K562 (cell line): Measurements from ENCODE around the gene NOSTRIN. TPM values are rescaled to one million over a fixed set of nuclear protein-coding genes. Genes with fewer than 3 reads are reported as not detected.

Source experiments
- ARHGAP35 ChIP-seq: fragments of 450-650 bp; IDR thresholded peaks from 2 replicates; pipeline ENCODE4 v1.6.1; 2018; ENCODE audit not compliant: partially characterized antibody
- ARNT ChIP-seq, 2 experiments: fragments of 450-650 bp; IDR thresholded peaks; 2 replicates each; pipeline ENCODE4 v1.6.1; 2016; ENCODE audit warnings: mild to moderate bottlenecking in 1 of 2
- ATF7 ChIP-seq: fragments of 450-650 bp; IDR thresholded peaks from 2 replicates; pipeline ENCODE4 v1.7.1; 2014; ENCODE audit warnings: mild to moderate bottlenecking, moderate library complexity
- FOXP4 ChIP-seq: sonication (generic); formaldehyde crosslinking; IDR thresholded peaks from 2 replicates; pipeline ENCODE4 v1.8.0; 2022; ENCODE audit warnings: mild to moderate bottlenecking, missing genetic modification reagents, borderline replicate concordance
- GABPB1 ChIP-seq: sonication (generic); formaldehyde crosslinking; IDR thresholded peaks from 2 replicates; pipeline ENCODE4 v1.8.0; 2022; ENCODE audit warnings: mild to moderate bottlenecking, missing genetic modification reagents
- GATAD2A ChIP-seq: fragments of 450-650 bp; IDR thresholded peaks from 2 replicates; pipeline ENCODE4 v1.6.1; 2017
- HDAC3 ChIP-seq: fragments of 450-650 bp; IDR thresholded peaks from 2 replicates; pipeline ENCODE4 v1.6.1; 2018; ENCODE audit warnings: borderline replicate concordance, mild to moderate bottlenecking, moderate library complexity; ENCODE audit not compliant: partially characterized antibody
- KDM2B ChIP-seq: fragments of 250-450 bp; sonication (Bioruptor Pico); IDR thresholded peaks from 2 replicates; pipeline ENCODE4 v1.8.0; 2021; ENCODE audit warnings: mild to moderate bottlenecking, moderate library complexity
- L3MBTL2 ChIP-seq: fragments of 450-650 bp; IDR thresholded peaks from 2 replicates; pipeline ENCODE4 v1.6.1; 2016; ENCODE audit warnings: mild to moderate bottlenecking, moderate library complexity
- MEIS2 ChIP-seq: fragments of 450-650 bp; IDR thresholded peaks from 2 replicates; pipeline ENCODE4 v1.6.1; 2014; ENCODE audit warnings: mild to moderate bottlenecking; ENCODE audit not compliant: partially characterized antibody
- MTA2 ChIP-seq: fragments of 450-650 bp; IDR thresholded peaks from 2 replicates; pipeline ENCODE4 v1.6.1; 2016; ENCODE audit warnings: low read depth
- MTA3 ChIP-seq: fragments of 450-650 bp; formaldehyde crosslinking; IDR thresholded peaks from 2 replicates; pipeline ENCODE4 v1.6.1; 2017; ENCODE audit warnings: mild to moderate bottlenecking, borderline replicate concordance
- MTF1 ChIP-seq: fragments of 250-450 bp; sonication (Bioruptor Pico); IDR thresholded peaks from 2 replicates; pipeline ENCODE4 v1.9.0; 2021; ENCODE audit warnings: moderate library complexity, mild to moderate bottlenecking, inconsistent platforms, borderline replicate concordance
- MYC ChIP-seq, 2 experiments: fragments of 250-450 bp in 1 of 2; sonication (Bioruptor Pico) in 1 of 2; IDR thresholded peaks; 2 replicates each; pipeline versions ENCODE4 v1.5.1 to v1.6.1; 2012 to 2021; ENCODE audit warnings: low read depth in 2 of 2, borderline replicate concordance in 1 of 2, improper control_type of control experiment in 1 of 2, low read length in 1 of 2, mild to moderate bottlenecking in 1 of 2, moderate library complexity in 1 of 2
- NCOA6 ChIP-seq: fragments of 450-650 bp; IDR thresholded peaks from 2 replicates; pipeline ENCODE4 v1.6.1; 2017; ENCODE audit warnings: mild to moderate bottlenecking
- PYGO2 ChIP-seq: fragments of 450-650 bp; IDR thresholded peaks from 2 replicates; pipeline ENCODE4 v1.6.1; 2016; ENCODE audit warnings: mild to moderate bottlenecking, missing genetic modification characterization, moderate library complexity, missing compliant biosample characterization
- RAD51 ChIP-seq: fragments of 450-650 bp; IDR thresholded peaks from 2 replicates; pipeline ENCODE4 v1.7.1; 2016; ENCODE audit warnings: low read depth, mild to moderate bottlenecking, borderline replicate concordance
- RBBP5 ChIP-seq: fragments of 200-600 bp; sonication (generic); IDR thresholded peaks from 2 replicates; pipeline ENCODE4 v1.6.1; 2012; ENCODE audit warnings: borderline replicate concordance, mild to moderate bottlenecking, low read length, control low read depth, inconsistent platforms; ENCODE audit not compliant: insufficient read depth, poor library complexity, severe bottlenecking
- RBFOX2 ChIP-seq: fragments of 200-400 bp; formaldehyde crosslinking; IDR thresholded peaks from 2 replicates; pipeline ENCODE4 v1.6.1; 2017; ENCODE audit warnings: low read depth, mild to moderate bottlenecking, low read length, moderate library complexity
- SMAD1 ChIP-seq: fragments of 150-350 bp; IDR thresholded peaks from 2 replicates; pipeline ENCODE4 v1.6.1; 2014; ENCODE audit warnings: low read length, low read depth; ENCODE audit not compliant: partially characterized antibody
- ZBTB7A ChIP-seq: IDR thresholded peaks from 2 replicates; pipeline ENCODE4 v1.6.1; 2011; ENCODE audit warnings: low read depth, mild to moderate bottlenecking, low read length, moderate library complexity, borderline replicate concordance; ENCODE audit not compliant: control insufficient read depth
- ZNF174 ChIP-seq: fragments of 250-450 bp; sonication (Bioruptor Pico); IDR thresholded peaks from 2 replicates; pipeline ENCODE4 v1.4.0; 2020; ENCODE audit warnings: mild to moderate bottlenecking
- ZNF41 ChIP-seq: fragments of 250-450 bp; sonication (Bioruptor Pico); conservative IDR thresholded peaks from 2 replicates; pipeline ENCODE4 v1.4.0; 2020; ENCODE audit warnings: mild to moderate bottlenecking
- ZNF780A ChIP-seq: fragments of 250-450 bp; sonication (Bioruptor Pico); IDR thresholded peaks from 2 replicates; pipeline ENCODE4 v1.5.0; 2021; ENCODE audit warnings: mild to moderate bottlenecking
- ZNF830 ChIP-seq: fragments of 250-450 bp; sonication (Bioruptor Pico); IDR thresholded peaks from 2 replicates; pipeline ENCODE4 v1.5.0; 2021; ENCODE audit warnings: mild to moderate bottlenecking
- polyA plus RNA-seq, 8 experiments: library from polyadenylated mRNA; depleted of rRNA in 4 of 8; stranded (reverse) in 5 of 8; unstranded in 3 of 8; fragments of >200 nt; fragmentation: Nextera tagmentation in 2 of 8; fragmentation: Illumina TruSeq in 1 of 8; extraction: Ambion mirVana in 2 of 8; extraction: Trizol in 1 of 8; gene quantifications; 2 replicates each; pipeline versions ENCODE4 v1.2.1 to v1.2.3, GENCODE V29; 2011 to 2014; ENCODE audit warnings: inconsistent platforms in 1 of 8, missing spikeins in 1 of 8
- total RNA-seq, 7 experiments: library from RNA; depleted of rRNA in 6 of 7; stranded (reverse); fragments of >200 nt in 6 of 7; fragmentation: Illumina TruSeq in 2 of 7; extraction: Trizol in 2 of 7; gene quantifications; 2 replicates each; pipeline versions ENCODE4 v1.2.1 to v1.2.3, GENCODE V29; 2011 to 2021; ENCODE audit warnings: low replicate concordance in 1 of 7
- TF ChIP-seq, protein P1 (sequence below): fragments of 450-650 bp; formaldehyde crosslinking; IDR thresholded peaks from 2 replicates; pipeline ENCODE4 v1.4.0; 2020; ENCODE audit warnings: mild to moderate bottlenecking, moderate library complexity

The NOSTRIN gene
- total and polyA plus RNA-seq, 9 of the 15 experiments (the other 6 are each of a cell fraction or from before 2014, with no cell fraction given), result 26.7 to 82.9 (median 56.3) TPM

- 0 out of 2 replicates have a peak, but pooled peaks have one; percentile 54 for TF ChIP-seq ZNF174
- no peak for TF ChIP-seq ARNT (IDR thresholded peaks at IDR 0.05)
- no peak for TF ChIP-seq MTF1 (CRISPR knock-in tag)
- TF ChIP-seq FOXP4 (CRISPR knock-in tag), result no peak
- 0 out of 2 replicates have a peak, but pooled peaks have one; percentile 7 for TF ChIP-seq GABPB1 (CRISPR knock-in tag)
- TF ChIP-seq ZNF780A (CRISPR knock-in tag), result no peak
- TF ChIP-seq PYGO2 (tag), result no peak
- peak; percentile 7 for TF ChIP-seq SMAD1
- TF ChIP-seq ZNF41, result no peak
- peak; percentile 25; the same call in 1 of the 2 replicates for TF ChIP-seq RBFOX2
- TF ChIP-seq RAD51, result 0 out of 2 replicates have a peak, but pooled peaks have one; percentile 6
- 0 out of 2 replicates have a peak, but pooled peaks have one; percentile 54 for TF ChIP-seq GATAD2A
- TF ChIP-seq ZNF830, result 0 out of 2 replicates have a peak, but pooled peaks have one; percentile 40
- peak; percentile 74 for TF ChIP-seq MYC (IDR thresholded peaks at IDR 0.05; ENCODE audit: low read depth, low read length)
- no peak for TF ChIP-seq MYC (CRISPR knock-in tag; IDR thresholded peaks at IDR 0.05; ENCODE audit: borderline replicate concordance, low read depth)
- peak; percentile 12 for TF ChIP-seq HDAC3
- no peak for TF ChIP-seq KDM2B (CRISPR knock-in tag)
- TF ChIP-seq L3MBTL2, result 0 out of 2 replicates have a peak, but pooled peaks have one; percentile 8
- TF ChIP-seq MEIS2, result peak; percentile 45
- TF ChIP-seq, protein P1, sequence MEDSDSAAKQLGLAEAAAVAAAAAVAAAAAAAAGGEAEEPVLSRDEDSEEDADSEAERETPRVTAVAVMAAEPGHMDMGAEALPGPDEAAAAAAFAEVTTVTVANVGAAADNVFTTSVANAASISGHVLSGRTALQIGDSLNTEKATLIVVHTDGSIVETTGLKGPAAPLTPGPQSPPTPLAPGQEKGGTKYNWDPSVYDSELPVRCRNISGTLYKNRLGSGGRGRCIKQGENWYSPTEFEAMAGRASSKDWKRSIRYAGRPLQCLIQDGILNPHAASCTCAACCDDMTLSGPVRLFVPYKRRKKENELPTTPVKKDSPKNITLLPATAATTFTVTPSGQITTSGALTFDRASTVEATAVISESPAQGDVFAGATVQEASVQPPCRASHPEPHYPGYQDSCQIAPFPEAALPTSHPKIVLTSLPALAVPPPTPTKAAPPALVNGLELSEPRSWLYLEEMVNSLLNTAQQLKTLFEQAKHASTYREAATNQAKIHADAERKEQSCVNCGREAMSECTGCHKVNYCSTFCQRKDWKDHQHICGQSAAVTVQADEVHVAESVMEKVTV, result 0 out of 2 replicates have a peak, but pooled peaks have one; percentile 22
- TF ChIP-seq ARHGAP35, result no peak
- TF ChIP-seq NCOA6, result no peak
- peak; percentile 27; the same call in 1 of the 2 replicates for TF ChIP-seq MTA2
- TF ChIP-seq ATF7, result peak; percentile 85
- no peak for TF ChIP-seq ZBTB7A
- no peak for TF ChIP-seq MTA3
- TF ChIP-seq RBBP5, result no peak
Measured at GRCh38 chr2:168802859-168803725, 655 bp downstream of the NOSTRIN start (continued).
